Activated CD8-positive, alpha-beta memory T cell treated with anti-CD3 and anti-CD28 coated beads for 1 hour (primary cell): ENCODE measurements around the gene TCF4.

Source experiments
- DNase-seq, 2 donors: peaks; one replicate each; pipeline ENCODE4 v3.0.0-alpha.2; 2020; ENCODE audit warnings: low read depth in 1 of 2; ENCODE audit errors: extremely low read depth in 1 of 2

Gene TCF4

DNA sequence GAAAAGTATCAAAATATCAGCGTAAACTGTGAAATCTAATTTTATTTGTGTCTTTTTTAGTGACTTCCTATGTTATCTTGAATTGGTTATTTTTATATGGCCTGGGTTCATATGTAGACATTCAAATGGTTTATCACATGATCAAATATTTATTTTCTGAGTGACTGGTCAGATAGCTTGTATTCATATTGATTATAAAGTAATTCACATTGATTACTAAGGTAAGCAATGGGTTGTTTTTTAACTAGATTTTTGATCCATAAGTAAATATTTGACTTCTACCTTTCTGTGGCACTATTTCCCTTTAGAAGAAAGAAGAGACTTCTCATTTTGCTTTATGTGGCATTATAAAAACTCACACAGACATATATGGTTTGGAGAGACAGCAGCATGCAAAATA, 260.5 kb downstream of the TCF4 start:
- no peak for DNase-seq

GRCh38 chr18:55326134-55326533, 261.9 kb downstream of the TCF4 start:
- no peak for DNase-seq

DNA sequence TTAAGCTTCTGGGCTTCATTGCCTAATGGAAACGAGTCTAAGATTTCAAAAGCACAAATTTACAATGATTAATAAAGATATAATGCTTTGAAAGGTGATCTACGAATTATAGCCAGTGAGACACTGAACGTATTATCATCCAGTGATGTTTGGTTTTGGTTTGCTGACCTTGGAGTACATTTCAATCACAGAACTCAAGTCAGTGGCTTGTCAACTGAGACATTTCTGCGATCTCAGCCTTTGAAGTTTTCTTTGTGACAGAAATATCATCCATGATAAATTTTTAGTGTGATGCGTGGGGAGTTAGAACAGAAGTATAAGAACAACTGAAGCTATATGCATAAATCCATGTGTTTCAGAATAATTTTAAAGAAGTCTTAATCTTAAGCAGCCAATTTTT, 263.8 kb downstream of the TCF4 start:
- no peak for DNase-seq

DNA sequence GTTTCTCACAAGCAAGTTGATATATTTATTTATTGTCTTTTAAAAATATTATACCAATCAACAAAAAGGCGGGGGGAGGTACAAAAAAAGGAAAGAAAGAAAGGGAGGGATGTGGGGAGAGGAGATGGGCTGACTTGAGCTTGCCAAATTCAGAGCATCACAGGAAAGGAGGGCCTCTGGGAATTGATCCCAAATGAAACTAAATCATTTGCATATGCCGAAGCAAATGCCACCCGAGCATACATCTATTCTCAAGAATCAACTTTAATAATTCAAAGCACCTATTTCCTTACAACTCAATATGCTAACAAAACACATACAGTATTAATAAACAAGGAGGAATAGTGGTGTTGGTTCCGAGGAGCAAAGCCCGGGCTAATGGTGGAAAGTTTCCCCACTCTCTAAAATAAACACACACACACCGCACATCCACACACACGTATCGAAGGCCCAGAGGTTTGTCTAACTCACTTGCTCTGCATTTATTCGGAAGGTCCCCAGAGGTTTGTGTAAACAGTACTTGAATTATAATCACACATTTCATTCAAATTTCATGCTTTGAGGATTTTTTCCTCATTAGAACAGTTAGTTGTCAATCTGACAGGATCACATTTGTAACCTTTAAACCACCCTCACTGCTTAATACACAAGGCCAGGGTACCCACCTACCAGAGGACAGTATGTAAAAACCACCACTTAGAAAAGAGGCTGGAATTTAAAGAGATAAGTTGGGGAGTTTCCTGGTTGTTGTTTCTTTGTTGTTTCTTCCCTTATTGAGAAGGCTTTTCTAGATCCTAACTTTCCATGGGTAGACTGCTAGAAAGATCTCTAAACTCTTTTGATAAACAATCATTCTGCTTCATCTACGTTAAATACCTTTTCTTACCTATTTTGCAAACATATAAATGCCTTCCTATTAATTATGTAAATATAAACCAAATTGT, 264.7 kb downstream of the TCF4 start:
- DNase-seq = no peak

GRCh38 chr18:55322178-55322735, 265.7 kb downstream of the TCF4 start:
- no peak for DNase-seq

GRCh38 chr18:55321265-55322177, 266.5 kb downstream of the TCF4 start:
- peak in 1 of 2 donors; percentile 8 for DNase-seq

DNA sequence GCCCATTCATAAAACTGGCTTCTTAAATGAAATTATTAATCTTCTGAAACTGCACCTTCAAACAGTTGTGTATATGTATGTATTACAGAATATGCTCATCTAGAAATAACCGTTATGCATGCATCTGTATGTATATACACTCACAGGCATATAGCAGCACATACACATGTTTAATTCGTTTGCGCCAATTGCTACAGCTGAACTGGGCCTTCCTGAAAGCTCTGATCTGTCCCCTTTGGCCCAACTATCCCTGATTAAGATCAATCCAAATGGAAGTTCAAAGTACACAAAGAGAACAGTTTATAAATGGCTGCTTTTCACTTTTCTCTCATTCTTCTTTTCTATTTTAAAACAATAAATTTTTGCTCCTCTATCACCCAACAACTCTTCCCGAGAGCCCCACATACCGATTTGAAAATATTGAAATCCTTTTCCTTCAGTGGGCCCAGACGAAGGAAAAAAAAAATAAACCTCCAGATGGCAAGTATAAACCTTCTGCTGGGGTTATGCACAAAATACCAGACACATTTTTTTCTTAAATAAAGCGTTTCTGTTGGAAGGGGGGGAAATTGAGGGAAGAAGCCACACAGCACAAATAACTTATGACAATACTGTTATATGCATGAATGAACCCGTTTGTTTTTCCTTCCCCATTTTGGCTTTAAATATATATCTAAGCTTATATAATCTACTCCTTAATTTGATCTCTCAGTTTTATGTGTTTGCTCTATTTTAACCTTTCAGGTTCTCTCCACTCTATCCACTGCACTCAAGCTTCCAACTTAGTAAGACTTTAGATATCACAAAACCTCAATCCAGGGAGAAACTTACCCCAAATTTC, 267.3 kb downstream of the TCF4 start:
- no peak for DNase-seq

- DNase-seq = no peak
Measured at GRCh38 chr18:55319459-55320193, 268.4 kb downstream of the TCF4 start.

DNA sequence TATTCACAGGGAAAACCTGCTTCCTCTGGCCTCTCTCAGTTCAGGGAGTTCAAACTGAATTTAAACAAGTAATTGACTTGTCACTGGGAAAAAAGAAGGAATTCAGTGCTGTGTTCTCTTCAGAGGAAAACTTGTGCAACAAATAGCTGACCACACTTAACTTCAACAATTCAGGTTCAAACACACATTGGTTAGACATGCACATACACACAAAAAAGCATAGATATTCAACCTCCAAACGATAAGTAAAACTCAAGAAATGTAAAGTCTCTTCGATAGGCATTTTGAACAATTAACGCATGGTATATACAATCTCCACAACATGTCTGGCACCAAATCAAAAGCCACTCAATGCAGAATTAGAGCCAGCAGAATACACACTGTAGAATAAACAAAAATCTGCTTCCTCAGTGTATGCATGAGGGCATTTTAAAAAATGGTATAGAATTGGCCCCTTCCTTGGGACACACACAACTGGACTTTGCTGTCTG, 269.0 kb downstream of the TCF4 start:
- DNase-seq = no peak

- DNase-seq = no peak
Measured at GRCh38 chr18:55317864-55318263, 270.1 kb downstream of the TCF4 start.

DNA sequence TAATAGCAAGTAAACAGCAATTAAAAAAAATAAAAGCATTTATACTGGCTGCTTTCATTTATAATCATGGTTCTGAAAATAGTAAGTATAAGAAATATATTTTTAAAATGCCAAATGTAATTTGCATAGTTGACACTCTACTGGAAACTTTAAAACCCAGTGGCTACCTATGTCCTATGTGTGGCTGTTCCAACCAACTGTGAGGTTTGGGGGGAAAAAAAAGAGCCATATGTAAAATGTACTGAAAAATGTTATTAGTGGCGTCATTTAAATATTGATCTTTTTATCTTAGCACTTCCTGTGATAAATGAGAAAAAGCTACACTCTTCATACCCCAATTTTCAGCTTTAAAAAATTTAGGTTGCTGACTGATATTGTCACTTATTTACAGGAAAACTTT, 270.7 kb downstream of the TCF4 start:
- no peak for DNase-seq

DNA sequence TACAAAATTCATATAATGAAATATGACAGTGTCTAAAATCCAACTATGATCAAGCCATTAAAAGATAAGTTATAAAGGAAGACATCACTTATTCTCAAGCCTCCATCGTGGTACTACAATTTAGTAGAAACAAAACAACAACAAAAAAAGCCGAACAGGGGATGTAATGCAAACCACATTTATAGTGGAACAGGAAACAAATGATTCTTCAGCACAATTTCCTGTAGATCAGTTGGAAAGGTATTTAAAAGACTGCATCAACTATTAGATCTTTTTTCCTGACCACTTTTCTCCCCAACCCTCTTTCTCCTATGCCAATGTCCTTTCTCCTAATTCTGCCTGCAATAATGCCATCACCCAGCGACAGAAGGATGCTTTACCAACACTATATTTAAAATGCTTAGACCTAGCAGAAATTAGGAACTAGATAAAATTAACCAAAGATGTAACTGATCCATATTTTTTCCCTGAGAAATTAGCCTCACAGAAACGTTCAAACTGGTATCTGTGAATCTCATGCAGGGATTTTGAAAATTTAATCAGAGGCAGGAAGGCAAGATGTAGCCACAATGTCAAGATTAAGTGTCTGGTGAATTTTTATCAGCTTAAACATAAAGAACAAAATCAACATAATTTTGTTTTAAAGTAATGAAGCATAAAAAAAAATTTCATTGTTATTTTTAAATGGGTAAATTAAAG, 271.4 kb downstream of the TCF4 start:
- no peak for DNase-seq

- no peak for DNase-seq
Measured at GRCh38 chr18:55314615-55315237, 273.3 kb downstream of the TCF4 start.

GRCh38 chr18:55314031-55314430, 274.0 kb downstream of the TCF4 start:
- DNase-seq = no peak

GRCh38 chr18:55310863-55311262, 277.1 kb downstream of the TCF4 start:
- DNase-seq = no peak

DNA sequence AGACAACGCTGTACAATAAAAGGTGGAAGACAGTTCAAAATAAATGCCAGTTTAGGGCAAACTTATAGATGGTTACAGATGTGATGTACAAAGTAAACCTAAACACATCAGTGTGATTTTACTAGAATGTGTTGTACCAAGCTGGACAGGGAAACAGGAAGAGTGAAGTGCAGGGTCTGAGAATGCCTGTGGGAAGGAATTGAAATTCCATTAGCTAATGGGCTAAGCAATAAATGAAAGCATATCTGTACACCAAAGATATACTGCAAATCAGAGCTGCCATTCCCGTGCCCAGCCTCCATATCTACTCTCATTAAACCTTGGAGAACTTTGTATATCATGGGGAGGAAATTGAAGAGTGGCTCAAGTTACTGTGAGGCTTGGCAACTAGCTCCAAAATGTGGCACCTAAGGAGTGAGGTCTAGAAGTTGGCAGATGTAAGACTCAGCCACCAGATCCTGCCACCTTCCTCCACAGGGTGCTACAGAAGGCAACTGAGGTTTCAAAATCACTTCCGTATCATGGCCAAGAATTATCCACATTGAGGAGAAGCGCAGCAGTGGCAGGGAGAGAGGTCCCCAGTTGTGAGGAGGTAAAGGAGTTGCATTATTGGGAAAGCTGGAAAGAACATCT, 277.8 kb downstream of the TCF4 start:
- no peak for DNase-seq

DNA sequence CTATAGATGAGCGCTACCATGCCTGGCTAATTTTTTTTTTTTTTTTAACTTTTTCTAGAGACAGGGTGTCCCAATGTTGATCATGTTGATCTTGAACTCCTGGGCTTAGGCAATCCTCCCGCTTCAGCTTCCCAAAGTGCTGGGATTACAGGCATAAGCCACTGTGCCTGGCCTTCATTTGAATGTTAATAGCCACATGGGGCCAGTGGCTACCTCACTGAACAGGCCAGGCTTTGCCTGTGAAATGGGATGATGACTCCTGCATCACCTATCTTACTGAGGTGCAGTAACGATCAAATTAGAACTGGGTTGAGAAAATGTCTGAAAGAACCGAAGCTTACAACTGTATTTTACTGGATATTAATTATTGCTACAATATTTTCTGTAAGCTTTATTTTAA, 278.7 kb downstream of the TCF4 start:
- no peak for DNase-seq

GRCh38 chr18:55307505-55307904, 280.5 kb downstream of the TCF4 start:
- DNase-seq = no peak
